Stimulated activated CD4-positive, alpha-beta T cell treated with anti-CD3 and anti-CD28 coated beads, Interleukin-1b, Interleukin-23, amount 100 ng/mL, for 24 hours (primary cell): Measurements from ENCODE around the gene NOLC1.

Source experiments
- DNase-seq, 4 experiments: peaks; one replicate each; pipeline ENCODE4 v3.0.0-alpha.2; 2020; ENCODE audit warnings: low read depth in 4 of 4, low spot score in 1 of 4

The NOLC1 gene

GRCh38 chr10:102121739-102122372, 30.3 kb upstream of the NOLC1 start:
- no peak for DNase-seq

GRCh38 chr10:102122450-102122849, 29.7 kb upstream of the NOLC1 start:
- no peak for DNase-seq

GRCh38 chr10:102123223-102123622, 29.0 kb upstream of the NOLC1 start:
- no peak for DNase-seq

DNA sequence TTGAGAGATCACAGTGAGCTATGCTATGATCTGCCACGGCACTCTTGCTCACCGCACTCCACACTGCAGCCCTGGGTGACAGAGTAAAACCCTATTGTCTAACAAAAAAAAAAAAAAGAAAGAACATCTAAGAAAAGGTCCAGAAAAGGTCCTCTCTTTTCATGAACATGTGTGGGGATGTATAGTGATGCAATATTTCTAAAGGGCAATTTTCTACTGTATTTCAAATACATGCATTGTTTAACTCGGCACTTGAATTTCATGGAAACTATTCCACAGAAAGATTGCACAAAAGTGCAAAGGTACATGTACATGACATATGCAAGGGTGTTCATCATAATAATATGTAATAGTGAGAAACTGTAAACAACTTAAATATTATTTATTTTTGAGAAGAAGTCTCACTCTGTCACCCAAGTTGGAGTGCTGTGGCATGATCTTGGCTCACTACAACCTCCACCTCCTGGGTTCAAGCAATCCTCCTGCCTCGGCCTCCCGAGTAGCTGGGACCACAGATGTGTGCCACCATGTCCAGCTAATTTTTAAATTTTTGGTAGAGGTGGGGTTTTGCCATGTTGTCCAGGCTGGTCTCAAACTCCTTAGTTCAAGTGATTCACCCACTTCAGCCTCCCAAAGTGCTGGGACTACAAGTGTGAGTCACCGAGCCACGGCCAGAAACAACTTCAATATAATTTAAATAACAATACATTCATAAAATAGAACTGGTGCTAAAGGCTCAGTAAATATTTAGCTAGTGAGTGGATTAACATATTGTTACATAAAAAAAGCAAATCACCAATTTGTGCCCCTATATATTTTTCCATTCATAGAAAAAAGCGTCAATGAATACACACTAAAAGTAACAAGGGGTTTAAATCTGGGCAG, 20.7 kb upstream of the NOLC1 start:
- DNase-seq: no peak

DNA sequence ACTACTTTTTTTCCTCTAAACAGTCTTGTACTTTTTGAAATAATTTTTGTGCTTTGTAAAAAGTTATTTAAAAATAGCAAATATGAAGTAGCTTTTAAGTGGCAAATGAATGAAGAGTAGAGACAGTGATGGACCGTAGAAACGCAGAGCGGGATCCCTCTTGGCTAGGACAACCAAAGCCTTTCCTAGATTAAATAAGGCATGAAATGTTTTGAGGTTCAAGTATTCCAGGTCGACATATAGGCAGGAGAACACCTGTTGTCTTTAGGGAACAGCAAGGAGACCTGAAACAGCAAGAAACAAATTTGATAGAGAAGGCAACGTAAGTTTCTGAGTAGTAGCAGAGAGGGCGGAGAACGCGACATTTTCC, 20.0 kb upstream of the NOLC1 start:
- DNase-seq: no peak

DNA sequence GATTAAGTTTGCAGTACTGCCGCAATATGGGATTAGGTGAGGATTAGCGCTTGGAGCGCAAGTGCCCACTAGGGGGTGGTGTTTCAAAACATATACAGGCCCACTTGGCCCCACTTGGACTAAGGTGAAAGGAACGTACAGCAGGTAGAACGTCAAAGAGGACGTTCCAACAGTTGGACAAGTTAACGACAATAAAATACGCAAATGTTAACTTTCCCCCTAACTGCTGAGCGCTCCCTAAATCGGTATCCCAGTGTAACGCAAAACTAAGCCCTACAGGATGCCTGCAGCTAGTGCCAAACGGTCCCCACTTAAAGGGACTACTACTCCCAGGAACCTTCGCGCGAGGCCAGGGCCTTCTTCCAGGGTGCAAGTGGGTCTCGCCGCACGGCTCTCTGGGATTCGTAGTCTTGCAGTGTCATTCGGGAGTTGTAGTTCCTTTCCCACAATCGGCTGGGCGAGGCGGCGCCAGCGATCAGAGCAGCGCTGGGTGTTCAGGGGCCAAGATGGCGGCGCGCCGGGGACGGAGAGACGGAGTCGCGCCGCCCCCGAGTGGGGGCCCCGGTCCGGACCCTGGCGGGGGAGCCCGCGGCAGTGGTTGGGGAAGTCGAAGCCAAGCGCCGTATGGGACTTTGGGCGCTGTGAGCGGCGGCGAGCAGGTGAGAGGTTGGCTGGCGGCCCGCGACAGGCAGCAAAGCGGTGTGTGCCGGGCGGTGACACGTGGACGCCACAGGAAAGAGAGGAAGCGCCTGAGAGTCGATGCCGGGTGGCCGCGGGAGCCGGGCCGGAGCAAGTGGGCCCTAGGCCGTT, 19.4 kb upstream of the NOLC1 start, which contains the start of gene PPRC1:
Gene PPRC1, plus strand, starts transcription at position 478 of the 810 bp plus-strand sequence. Its CDS starts 29 bp downstream, at position 507.
- DNase-seq: peak; percentile 87 to 95 (median 94)

GRCh38 chr10:102133373-102134195, 18.6 kb upstream of the NOLC1 start:
- peak in 3 of 4 experiments; percentile 59 to 70 (median 62) for DNase-seq

- no peak for DNase-seq
Measured at GRCh38 chr10:102134416-102134815, 17.8 kb upstream of the NOLC1 start.

DNA sequence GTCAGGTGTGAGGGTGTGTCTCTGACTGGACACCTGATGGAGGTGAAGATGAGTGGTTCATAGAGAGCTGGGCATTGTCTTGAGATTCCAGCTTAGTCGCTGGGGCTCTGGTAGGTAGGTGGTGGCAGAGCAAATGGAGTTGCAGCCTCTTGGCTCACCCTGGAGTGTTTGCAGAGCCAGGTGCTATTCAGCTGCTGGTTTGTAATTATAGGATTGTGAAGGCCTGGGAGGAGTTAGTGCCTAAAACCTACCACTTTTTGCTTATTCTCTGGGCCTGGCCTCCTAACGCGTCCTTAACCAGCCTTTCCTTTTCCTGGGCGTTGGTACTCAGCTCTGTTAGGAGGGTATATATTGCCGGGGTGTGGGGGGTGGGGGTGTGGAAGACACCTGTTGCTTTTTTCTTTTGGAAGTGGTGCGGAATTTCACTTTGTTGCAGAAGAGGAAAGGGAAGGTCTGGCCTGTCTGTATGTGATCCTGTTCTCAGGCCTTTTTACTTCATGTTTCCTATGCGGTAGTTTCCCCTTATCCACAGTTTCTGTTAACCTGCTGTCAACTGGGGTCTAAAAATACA, 16.1 kb upstream of the NOLC1 start:
- no peak for DNase-seq

GRCh38 chr10:102139281-102140110, 12.7 kb upstream of the NOLC1 start:
- DNase-seq: no peak

GRCh38 chr10:102140218-102140617, 12.0 kb upstream of the NOLC1 start:
- DNase-seq: no peak

- DNase-seq: no peak
Measured at GRCh38 chr10:102140913-102141540, 11.2 kb upstream of the NOLC1 start.

DNA sequence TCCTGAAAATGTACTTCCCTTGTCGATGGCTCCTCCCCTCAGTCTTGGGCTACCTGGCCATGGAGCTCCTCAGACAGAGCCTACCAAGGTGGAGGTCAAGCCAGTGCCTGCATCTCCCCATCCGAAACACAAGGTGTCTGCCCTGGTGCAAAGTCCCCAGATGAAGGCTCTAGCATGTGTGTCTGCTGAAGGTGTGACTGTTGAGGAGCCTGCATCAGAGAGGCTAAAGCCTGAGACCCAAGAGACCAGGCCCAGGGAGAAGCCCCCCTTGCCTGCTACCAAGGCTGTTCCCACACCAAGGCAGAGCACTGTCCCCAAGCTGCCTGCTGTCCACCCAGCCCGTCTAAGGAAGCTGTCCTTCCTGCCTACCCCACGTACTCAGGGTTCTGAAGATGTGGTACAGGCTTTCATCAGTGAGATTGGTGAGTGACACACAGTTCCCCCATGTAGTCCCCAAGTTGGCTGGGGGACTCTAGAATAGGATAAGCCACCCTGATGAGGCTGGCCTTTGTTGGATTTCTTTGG, 10.5 kb upstream of the NOLC1 start:
- no peak for DNase-seq

DNA sequence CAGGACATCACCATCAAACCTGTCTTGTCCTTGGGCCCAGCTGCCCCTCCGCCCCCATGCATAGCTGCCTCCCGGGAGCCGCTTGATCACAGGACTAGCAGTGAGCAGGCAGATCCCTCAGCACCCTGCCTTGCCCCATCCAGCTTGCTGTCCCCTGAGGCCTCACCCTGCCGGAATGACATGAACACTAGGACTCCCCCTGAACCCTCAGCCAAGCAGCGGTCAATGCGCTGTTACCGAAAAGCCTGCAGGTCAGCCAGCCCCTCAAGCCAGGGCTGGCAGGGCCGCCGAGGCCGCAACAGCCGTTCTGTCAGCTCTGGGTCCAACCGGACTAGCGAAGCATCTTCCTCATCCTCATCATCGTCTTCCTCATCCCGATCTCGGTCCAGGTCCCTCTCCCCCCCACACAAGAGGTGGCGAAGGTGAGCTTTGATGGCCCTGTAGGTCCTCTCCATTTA, 5.2 kb upstream of the NOLC1 start:
- no peak for DNase-seq

DNA sequence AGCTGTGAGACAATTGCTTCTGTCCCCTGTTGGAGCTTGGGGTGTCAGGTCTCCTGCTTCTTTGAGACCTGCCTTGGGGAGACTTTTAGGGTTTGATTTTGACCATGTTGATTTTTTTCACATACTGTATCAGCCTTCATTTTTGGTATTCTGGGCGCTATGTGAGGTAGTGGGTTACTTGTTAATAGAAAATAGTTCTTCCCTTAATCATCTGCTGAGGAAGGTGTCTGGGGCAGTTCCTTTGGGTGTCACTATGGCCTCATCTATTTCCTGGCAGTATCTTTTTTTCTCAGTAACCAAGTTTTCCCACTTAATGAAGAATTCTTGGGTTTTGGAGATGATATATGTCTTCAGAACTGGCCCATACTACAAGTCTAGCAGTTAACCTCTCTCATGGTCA, 4.6 kb upstream of the NOLC1 start:
- no peak for DNase-seq

DNA sequence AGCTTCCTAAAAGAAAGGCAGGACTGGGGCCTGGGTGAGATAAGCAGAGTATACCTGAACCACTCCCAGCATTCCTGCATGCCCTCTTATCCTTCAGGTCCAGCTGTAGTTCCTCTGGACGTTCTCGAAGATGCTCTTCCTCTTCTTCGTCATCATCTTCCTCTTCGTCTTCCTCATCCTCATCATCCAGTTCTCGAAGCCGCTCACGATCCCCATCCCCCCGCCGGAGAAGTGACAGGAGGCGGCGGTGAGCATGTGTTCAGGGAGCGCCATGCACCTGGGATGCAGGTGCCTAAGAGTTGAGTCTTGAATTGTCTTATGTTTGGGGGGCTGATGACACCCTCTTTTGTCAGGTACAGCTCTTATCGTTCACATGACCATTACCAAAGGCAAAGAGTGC, 3.9 kb upstream of the NOLC1 start:
- DNase-seq: no peak

DNA sequence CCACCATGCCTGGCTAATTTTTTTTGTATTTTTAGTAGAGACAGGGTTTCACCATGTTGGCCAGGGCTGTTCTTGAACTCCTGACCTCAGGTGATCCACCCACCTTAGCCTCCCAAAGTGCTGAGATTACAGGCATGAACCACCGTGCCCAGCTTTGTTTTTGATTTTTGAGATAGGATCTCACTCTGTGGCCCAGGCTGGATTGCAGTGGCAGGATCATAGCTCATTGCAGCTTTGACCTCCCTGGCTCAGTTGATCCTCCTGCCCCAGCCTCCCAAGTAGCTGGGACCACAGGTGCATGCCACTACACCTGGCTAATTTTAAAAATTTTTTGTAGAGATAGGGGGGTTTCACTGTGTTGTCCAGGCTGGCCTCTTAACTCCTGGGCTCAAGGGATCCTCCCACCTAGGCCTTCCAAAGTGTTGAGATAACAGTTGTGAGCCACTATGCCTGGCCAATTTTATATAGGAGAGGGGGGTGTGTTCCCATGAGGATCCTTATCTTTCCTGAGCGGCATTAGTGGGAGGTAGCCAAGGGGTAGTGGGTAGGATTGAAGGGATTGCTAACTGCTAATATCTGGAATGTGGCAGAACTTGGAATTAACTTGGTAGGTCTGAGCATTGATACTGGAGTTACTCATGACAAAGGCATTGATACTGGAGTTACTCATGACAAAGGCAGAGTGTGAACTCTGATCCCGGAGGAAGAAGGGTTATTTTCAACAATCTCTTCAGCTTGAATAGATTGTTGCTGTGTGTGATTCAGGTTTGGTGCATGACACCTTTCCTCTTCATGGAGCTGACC, 1.0 kb upstream of the NOLC1 start:
- DNase-seq: no peak

DNA sequence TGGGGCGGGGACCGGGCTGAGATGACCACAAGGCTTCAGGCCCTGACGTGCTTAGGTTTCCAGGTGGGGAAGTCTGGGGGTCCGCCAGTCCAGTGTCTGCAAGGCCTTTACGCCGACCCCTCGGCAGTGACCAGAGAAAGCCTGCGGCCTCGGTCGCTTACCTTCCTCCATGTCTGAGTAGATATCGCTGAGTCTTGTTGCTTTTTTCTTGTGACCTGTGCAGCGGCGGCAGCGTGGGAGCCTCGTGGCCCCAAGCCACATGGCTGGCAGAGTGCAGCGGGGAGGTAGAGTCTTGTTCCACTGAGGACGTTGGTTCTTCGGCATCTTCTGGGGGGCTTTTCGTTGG, 329 bp downstream of the NOLC1 start:
- DNase-seq: peak; percentile 19 to 48 (median 39)
